Measurements from ENCODE around the gene NPTXR. TPM values are rescaled to one million over a fixed set of nuclear protein-coding genes. Genes with fewer than 3 reads are reported as not detected.

The NPTXR gene
- total and polyA plus RNA-seq, 10 of the 15 experiments (the other 5 are each of a cell fraction or from before 2014, with no cell fraction given) = 0.02 to 0.38 (median 0.07) TPM; not detected in 2

GRCh38 chr22:38793721-38794466 lies 49.9 kb downstream of the NPTXR start, which contains the start of gene DNAL4 (continued):
- TF ChIP-seq ZBTB4 (CRISPR knock-in tag; IDR thresholded peaks at IDR 0.05) = no peak
- no peak for TF ChIP-seq CBFB (IDR thresholded peaks at IDR 0.05; ENCODE audit: low read depth)
- no peak for TF ChIP-seq BCL3 (IDR thresholded peaks at IDR 0.05; ENCODE audit: borderline replicate concordance, insufficient read depth, low read depth, low read length, poor library complexity, severe bottlenecking)
- no peak for TF ChIP-seq HSF1 (IDR thresholded peaks at IDR 0.05; ENCODE audit: low read depth, low read length)
- TF ChIP-seq EZH2 (IDR thresholded peaks at IDR 0.05; ENCODE audit: borderline replicate concordance, control insufficient read depth, low read depth, low read length) = no peak
- no peak for TF ChIP-seq MEF2B (IDR thresholded peaks at IDR 0.05; ENCODE audit: partially characterized antibody, poor library complexity, severe bottlenecking)
- TF ChIP-seq BRCA1 (IDR thresholded peaks at IDR 0.05; ENCODE audit: low read depth, low read length) = no peak
- TF ChIP-seq IKZF2 (IDR thresholded peaks at IDR 0.05) = no peak
- TF ChIP-seq ZNF207 (IDR thresholded peaks at IDR 0.05; ENCODE audit: borderline replicate concordance) = no peak
- no peak for TF ChIP-seq JUND (IDR thresholded peaks at IDR 0.05; ENCODE audit: low read depth, low read length)
- no peak for TF ChIP-seq E4F1 (IDR thresholded peaks at IDR 0.05; ENCODE audit: borderline replicate concordance, partially characterized antibody)
- TF ChIP-seq E2F4 (IDR thresholded peaks at IDR 0.05; ENCODE audit: low read depth, low read length) = no peak
- TF ChIP-seq RELB (IDR thresholded peaks at IDR 0.05; ENCODE audit: low read depth) = no peak
- TF ChIP-seq MTA3 (IDR thresholded peaks at IDR 0.05; ENCODE audit: borderline replicate concordance, low read length) = no peak
- TF ChIP-seq HDGF (IDR thresholded peaks at IDR 0.05) = no peak
- peak; percentile 44; the same call in 1 of the 2 replicates for TF ChIP-seq SPI1 (IDR thresholded peaks at IDR 0.05; ENCODE audit: borderline replicate concordance, insufficient read depth, low read depth, low read length)

All from GM12878 (cell line).